CD4-positive, alpha-beta T cell treated with Interleukin-1 beta for 1 hour (primary cell): ENCODE data around the gene RPAP3.
A peak's percentile ranks its signal among the peaks of the same experiment; 100 is the strongest.

Experiments
- DNase-seq, 2 donors: peaks; one replicate each; pipeline ENCODE4 v3.0.0-alpha.2; 2020 to 2022

RPAP3 gene

GRCh38 chr12:47741340-47741703 lies 35.5 kb upstream of the RPAP3 start:
- DNase-seq: peak; percentile 76 to 81

- DNase-seq: peak in 1 of 2 donors; percentile 30
Measured at GRCh38 chr12:47740606-47741339, 34.9 kb upstream of the RPAP3 start.

GRCh38 chr12:47739979-47740378 lies 34.1 kb upstream of the RPAP3 start:
- DNase-seq: peak in 1 of 2 donors; percentile 20

GRCh38 chr12:47739297-47739696 lies 33.5 kb upstream of the RPAP3 start:
- DNase-seq: no peak

GRCh38 chr12:47737936-47738594 lies 32.2 kb upstream of the RPAP3 start:
- DNase-seq: no peak

GRCh38 chr12:47736877-47737676 lies 31.2 kb upstream of the RPAP3 start:
- DNase-seq: no peak

GRCh38 chr12:47736216-47736615 lies 30.4 kb upstream of the RPAP3 start:
- DNase-seq: no peak

GRCh38 chr12:47735649-47736048 lies 29.8 kb upstream of the RPAP3 start:
- DNase-seq: no peak

GRCh38 chr12:47734725-47735480 lies 29.1 kb upstream of the RPAP3 start:
- no peak for DNase-seq

- DNase-seq: no peak
Measured at GRCh38 chr12:47733142-47733541, 27.3 kb upstream of the RPAP3 start.

GRCh38 chr12:47732504-47732903 lies 26.7 kb upstream of the RPAP3 start:
- no peak for DNase-seq

GRCh38 chr12:47731723-47732122 lies 25.9 kb upstream of the RPAP3 start:
- no peak for DNase-seq

- no peak for DNase-seq
Measured at GRCh38 chr12:47730341-47730744, 24.5 kb upstream of the RPAP3 start.

- no peak for DNase-seq
Measured at GRCh38 chr12:47729233-47729632, 23.4 kb upstream of the RPAP3 start.

GRCh38 chr12:47725893-47726292 lies 20.1 kb upstream of the RPAP3 start:
- DNase-seq: no peak

GRCh38 chr12:47725091-47725772 lies 19.4 kb upstream of the RPAP3 start, which contains the start of gene ENDOU:
ENDOU (minus strand) TSS chr12:47725490; CDS start chr12:47725413, 77 bp downstream.
- DNase-seq: no peak

GRCh38 chr12:47722941-47723631 lies 17.3 kb upstream of the RPAP3 start:
- DNase-seq: no peak

GRCh38 chr12:47722136-47722834 lies 16.5 kb upstream of the RPAP3 start:
- no peak for DNase-seq

- DNase-seq: peak in 1 of 2 donors; percentile 28
Measured at GRCh38 chr12:47721431-47721973, 15.7 kb upstream of the RPAP3 start.

- DNase-seq: no peak
Measured at GRCh38 chr12:47718531-47718930, 12.7 kb upstream of the RPAP3 start.
